Measurements from ENCODE around the gene MTCL1.

Gene MTCL1

DNA sequence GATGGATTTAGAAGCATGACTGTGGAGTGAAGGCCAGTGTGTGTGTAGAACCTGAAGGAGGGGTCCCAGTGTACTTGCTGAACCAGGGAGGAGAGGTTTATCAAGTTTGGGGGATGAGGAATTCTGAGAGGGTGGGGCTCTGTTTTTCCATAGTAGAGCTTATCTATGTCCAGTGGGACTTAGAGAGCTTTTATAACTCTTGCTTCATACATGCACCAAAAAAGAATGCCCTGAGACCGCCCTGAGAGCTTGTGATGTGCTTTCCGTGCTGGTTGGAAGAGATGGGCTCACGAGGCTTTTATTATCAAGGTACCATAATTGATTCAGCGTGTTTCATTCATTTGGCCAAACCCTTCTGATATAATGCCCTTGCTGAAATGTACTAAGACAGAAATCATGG, 100.2 kb downstream of the MTCL1 start:
- Histone ChIP-seq H3K4me1 (no peaks in the 10 kb centered on the region), H3K4me3 (ENCODE audit: low read depth, low read length) (no peak overlapping the region), H2AFZ (no peak overlapping the region), H3K79me2 (no peaks in the 10 kb centered on the region), H3K27me3 (ENCODE audit: control insufficient read depth, insufficient read depth, low read length) (no peaks in the 10 kb centered on the region), H3K36me3 (ENCODE audit: control insufficient read depth, insufficient read depth, low read length) (no peaks in the 10 kb centered on the region), H3K27ac (no peak overlapping the region), H3K9me3 (ENCODE audit: control insufficient read depth, low read length) (no peaks in the 10 kb centered on the region), H3K4me2 (ENCODE audit: low read length) (no peak overlapping the region), H3K9ac (no peak overlapping the region)
- TF ChIP-seq, protein P1, sequence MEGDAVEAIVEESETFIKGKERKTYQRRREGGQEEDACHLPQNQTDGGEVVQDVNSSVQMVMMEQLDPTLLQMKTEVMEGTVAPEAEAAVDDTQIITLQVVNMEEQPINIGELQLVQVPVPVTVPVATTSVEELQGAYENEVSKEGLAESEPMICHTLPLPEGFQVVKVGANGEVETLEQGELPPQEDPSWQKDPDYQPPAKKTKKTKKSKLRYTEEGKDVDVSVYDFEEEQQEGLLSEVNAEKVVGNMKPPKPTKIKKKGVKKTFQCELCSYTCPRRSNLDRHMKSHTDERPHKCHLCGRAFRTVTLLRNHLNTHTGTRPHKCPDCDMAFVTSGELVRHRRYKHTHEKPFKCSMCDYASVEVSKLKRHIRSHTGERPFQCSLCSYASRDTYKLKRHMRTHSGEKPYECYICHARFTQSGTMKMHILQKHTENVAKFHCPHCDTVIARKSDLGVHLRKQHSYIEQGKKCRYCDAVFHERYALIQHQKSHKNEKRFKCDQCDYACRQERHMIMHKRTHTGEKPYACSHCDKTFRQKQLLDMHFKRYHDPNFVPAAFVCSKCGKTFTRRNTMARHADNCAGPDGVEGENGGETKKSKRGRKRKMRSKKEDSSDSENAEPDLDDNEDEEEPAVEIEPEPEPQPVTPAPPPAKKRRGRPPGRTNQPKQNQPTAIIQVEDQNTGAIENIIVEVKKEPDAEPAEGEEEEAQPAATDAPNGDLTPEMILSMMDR (IDR thresholded peaks at IDR 0.05): no peak

DNA sequence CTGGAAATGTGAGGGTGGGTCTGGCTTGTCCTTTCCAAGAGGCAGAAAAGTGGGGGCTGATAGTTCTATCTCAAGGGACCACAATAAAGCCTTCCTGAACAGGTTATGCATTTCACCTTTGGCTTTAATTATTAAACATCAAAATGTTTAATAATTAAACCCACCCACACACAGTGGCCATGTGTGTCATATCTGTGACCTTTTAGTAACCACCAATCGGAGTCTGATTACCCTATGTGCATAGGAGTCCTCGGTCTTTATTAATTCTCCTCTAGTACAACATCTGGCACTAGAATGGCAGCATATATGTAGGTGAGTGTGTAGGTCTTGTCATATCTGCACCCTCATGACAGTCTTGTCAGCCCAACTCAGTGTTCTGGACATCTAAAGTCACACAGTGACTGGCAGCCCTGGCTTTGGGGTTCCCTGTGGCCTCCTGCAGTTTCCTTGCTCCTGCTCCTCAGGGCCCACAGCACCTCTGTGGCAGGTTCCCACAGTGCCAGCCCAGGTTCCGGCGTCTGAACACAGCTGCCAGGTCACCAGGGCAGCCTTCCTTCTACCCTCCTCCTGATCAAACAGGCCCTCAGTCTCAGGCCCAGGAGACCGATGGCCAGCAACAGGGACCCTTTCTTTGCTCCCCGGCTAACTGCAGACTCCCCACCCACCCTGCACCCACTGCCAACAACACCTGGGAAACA, 100.9 kb downstream of the MTCL1 start:
- Histone ChIP-seq H3K9ac (no peak overlapping the region), H3K36me3 (ENCODE audit: control insufficient read depth, insufficient read depth, low read length) (no peaks in the 10 kb centered on the region), H3K4me1 (no peaks in the 10 kb centered on the region)

DNA sequence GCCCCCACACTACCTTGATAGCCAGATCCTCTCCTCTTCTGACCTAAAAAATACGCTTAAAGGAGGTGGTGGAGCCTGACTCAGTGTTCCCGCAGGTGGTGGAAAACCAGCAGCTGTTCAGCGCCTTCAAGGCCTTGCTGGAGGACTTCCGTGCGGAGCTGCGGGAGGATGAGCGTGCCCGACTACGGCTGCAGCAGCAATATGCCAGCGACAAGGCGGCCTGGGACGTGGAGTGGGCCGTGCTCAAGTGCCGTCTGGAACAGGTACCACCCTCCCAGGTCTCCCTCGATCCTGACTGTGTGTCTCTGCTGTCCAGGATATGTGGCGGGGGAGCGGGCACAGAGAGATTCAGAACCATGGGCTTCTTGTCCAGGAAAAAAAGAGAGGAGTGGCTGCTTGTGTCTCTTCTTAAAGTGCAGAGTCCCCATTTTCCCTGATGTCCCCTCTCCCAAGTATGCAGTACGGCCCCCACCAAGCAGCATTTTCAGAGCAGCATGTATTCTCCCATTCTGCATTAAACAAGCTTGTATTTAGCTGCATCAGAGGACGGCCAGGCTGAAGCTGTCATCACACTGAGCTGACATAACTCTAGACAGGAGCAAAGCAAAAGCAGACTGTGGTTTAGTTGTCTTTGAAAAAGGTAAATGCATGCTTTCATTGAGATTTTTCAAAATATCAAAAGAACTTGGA, 101.6 kb downstream of the MTCL1 start:
- Histone ChIP-seq H3K27ac (no peak overlapping the region), H3K4me2 (ENCODE audit: low read length) (no peak overlapping the region), H3K4me3 (ENCODE audit: low read depth, low read length) (no peak overlapping the region), H3K79me2 (no peaks in the 10 kb centered on the region), H3K4me1 (no peaks in the 10 kb centered on the region), H3K27me3 (ENCODE audit: control insufficient read depth, insufficient read depth, low read length) (no peaks in the 10 kb centered on the region), H2AFZ (no peak overlapping the region), H3K9ac (no peak overlapping the region), H3K36me3 (ENCODE audit: control insufficient read depth, insufficient read depth, low read length) (no peaks in the 10 kb centered on the region), H3K9me3 (ENCODE audit: control insufficient read depth, low read length) (no peaks in the 10 kb centered on the region)
- TF ChIP-seq, protein P1 (IDR thresholded peaks at IDR 0.05): no peak

More for the DNA sequence above, 100.9 kb downstream of the MTCL1 start:
- H3K4me2 ChIP-seq (ENCODE audit: low read length): no peak overlapping the region
- no peaks in the 10 kb centered on the region for H3K9me3 ChIP-seq (ENCODE audit: control insufficient read depth, low read length)
- no peak overlapping the region for H3K27ac ChIP-seq
- H2AFZ ChIP-seq: no peak overlapping the region
- TF ChIP-seq, protein P1 (IDR thresholded peaks at IDR 0.05): no peak
- no peak overlapping the region for H3K4me3 ChIP-seq (ENCODE audit: low read depth, low read length)
- H3K27me3 ChIP-seq (ENCODE audit: control insufficient read depth, insufficient read depth, low read length): no peaks in the 10 kb centered on the region
- no peaks in the 10 kb centered on the region for H3K79me2 ChIP-seq

DNA sequence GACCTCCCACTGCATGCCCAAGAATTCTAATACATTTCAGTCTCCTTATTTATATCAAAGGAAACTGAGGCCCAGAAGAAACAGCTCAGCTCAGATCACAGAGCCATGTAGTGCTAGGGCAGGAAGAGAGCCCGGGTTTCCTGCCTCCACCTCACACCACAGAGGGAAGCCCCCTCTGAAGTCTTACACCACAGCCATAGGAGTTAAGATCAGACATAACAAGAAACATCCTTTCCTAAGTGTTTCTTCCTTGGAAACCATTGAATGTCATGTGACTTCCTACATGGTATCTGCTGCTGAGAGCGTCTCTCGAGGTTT, 102.1 kb downstream of the MTCL1 start:
- Histone ChIP-seq H3K4me1 (no peaks in the 10 kb centered on the region), H3K9me3 (ENCODE audit: control insufficient read depth, low read length) (no peaks in the 10 kb centered on the region), H2AFZ (no peak overlapping the region), H3K4me3 (ENCODE audit: low read depth, low read length) (no peak overlapping the region), H3K9ac (no peak overlapping the region), H3K36me3 (ENCODE audit: control insufficient read depth, insufficient read depth, low read length) (no peaks in the 10 kb centered on the region), H3K4me2 (ENCODE audit: low read length) (no peak overlapping the region), H3K79me2 (no peaks in the 10 kb centered on the region), H3K27ac (no peak overlapping the region), H3K27me3 (ENCODE audit: control insufficient read depth, insufficient read depth, low read length) (no peaks in the 10 kb centered on the region)
- TF ChIP-seq, protein P1 (IDR thresholded peaks at IDR 0.05): no peak

DNA sequence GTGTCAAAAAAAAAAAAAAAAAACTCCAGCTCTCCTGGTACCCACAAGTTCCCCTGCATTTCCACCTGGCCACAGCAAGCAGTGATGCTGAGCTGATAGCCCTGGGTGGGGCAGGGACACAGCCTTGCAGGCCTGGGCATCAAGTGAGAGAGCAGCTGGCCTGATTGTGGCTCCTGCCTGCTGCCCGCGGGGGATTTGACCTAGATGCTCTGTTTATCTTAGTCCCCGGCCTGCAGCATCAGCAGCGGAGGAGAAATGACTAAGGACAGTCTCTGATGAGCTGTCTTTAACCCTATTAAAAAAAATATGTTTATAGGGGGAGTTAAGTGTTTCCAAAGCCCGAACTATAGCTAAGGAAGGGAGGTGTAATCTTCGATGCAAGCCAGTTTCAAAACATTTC, 102.6 kb downstream of the MTCL1 start:
- Histone ChIP-seq H3K36me3 (ENCODE audit: control insufficient read depth, insufficient read depth, low read length) (no peaks in the 10 kb centered on the region), H3K4me3 (ENCODE audit: low read depth, low read length) (no peak overlapping the region), H3K79me2 (no peaks in the 10 kb centered on the region), H3K4me2 (ENCODE audit: low read length) (no peak overlapping the region), H3K27ac (no peak overlapping the region), H3K9ac (no peak overlapping the region), H3K9me3 (ENCODE audit: control insufficient read depth, low read length) (no peaks in the 10 kb centered on the region), H2AFZ (no peak overlapping the region), H3K4me1 (no peaks in the 10 kb centered on the region), H3K27me3 (ENCODE audit: control insufficient read depth, insufficient read depth, low read length) (no peaks in the 10 kb centered on the region)
- TF ChIP-seq, protein P1 (IDR thresholded peaks at IDR 0.05): no peak
